Fibroblast of lung (primary cell): ENCODE data around the gene TEX55.

Source experiments
- EZH2 ChIP-seq: IDR thresholded peaks from 2 replicates; pipeline ENCODE4 v1.5.1; 2012; ENCODE audit warnings: low read length, control low read depth, mild to moderate bottlenecking; ENCODE audit errors: missing control alignments
- TF ChIP-seq, protein P1 (sequence below), 2 donors: IDR thresholded peaks in 1 of 2; conservative IDR thresholded peaks in 1 of 2; 1 replicate in 1 of 2; 2 replicates in 1 of 2; pipeline ENCODE4 v1.5.1; 2011 to 2012; ENCODE audit warnings: low read length in 2 of 2, control low read depth in 1 of 2, inconsistent platforms in 1 of 2, low read depth in 1 of 2, mild to moderate bottlenecking in 1 of 2

GRCh38 chr3:119160361-119160760, 14.4 kb downstream of the TEX55 start:
- TF ChIP-seq, protein P1, sequence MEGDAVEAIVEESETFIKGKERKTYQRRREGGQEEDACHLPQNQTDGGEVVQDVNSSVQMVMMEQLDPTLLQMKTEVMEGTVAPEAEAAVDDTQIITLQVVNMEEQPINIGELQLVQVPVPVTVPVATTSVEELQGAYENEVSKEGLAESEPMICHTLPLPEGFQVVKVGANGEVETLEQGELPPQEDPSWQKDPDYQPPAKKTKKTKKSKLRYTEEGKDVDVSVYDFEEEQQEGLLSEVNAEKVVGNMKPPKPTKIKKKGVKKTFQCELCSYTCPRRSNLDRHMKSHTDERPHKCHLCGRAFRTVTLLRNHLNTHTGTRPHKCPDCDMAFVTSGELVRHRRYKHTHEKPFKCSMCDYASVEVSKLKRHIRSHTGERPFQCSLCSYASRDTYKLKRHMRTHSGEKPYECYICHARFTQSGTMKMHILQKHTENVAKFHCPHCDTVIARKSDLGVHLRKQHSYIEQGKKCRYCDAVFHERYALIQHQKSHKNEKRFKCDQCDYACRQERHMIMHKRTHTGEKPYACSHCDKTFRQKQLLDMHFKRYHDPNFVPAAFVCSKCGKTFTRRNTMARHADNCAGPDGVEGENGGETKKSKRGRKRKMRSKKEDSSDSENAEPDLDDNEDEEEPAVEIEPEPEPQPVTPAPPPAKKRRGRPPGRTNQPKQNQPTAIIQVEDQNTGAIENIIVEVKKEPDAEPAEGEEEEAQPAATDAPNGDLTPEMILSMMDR (conservative IDR thresholded peaks at IDR 0.05 in 1 of 2, IDR thresholded peaks at IDR 0.05 in 1 of 2; ENCODE audit: low read depth in 1 of 2, low read length in 2 of 2) = no peak
- TF ChIP-seq EZH2 = no peak
